ENCODE measurements around the gene DUSP2.
A peak's percentile ranks its signal among the peaks of the same experiment; 100 is the strongest.
"Not testable (repeated sequence)": the region's sequence is repeated elsewhere in the genome, so short reads cannot be mapped to it uniquely, and the experiment has no call there.

Gene DUSP2

DNA sequence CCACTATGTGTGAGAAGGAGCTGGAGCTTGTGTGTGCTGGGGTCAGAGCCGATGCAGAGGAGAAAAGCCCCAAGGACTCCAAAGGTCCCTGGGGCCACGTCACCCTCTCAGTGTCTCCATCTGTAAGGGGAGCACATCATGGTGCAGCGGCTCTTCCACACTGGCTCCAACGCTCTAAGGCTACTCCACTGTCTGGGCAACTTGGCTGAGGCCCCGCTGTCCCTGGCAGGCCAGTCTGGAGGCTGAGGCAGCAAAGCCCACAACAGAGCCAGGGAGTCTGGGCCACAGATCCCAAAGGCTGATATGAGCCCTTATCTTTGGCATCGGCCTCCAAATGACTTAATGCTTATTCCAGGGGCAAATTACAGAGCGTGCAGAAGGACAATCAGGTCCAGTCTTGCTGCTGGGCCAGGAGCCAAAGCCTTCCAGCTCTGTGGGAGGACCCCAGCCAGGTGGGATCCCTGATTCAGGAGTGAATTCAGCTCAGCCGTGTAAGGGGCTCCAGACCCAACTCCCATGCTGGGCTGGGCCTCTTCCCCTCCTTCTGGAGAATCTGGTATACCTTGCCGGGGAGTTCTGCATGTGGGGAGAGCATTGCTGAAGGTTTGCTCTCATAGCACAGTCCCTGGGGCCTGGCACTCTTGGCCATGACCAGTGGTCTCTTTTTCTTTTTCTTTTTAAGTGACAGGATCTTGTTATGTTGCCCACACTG, 1.8 kb upstream of the DUSP2 start:
- H3K27me3 Mint-ChIP-seq (ENCODE audit: low read depth): no peaks in the 10 kb centered on the region
- H3K36me3 Mint-ChIP-seq (ENCODE audit: low read depth): peaks cover 17% of the 10 kb centered on the region
- no peaks in the 10 kb centered on the region for H3K9me3 Mint-ChIP-seq
- peak; percentile 60 for DNase-seq (ENCODE audit: low spot score)
- H3K27ac Mint-ChIP-seq: peak overlapping the region; percentile 95
- H3K4me3 Mint-ChIP-seq: peak overlapping the region; percentile 76
- H3K4me1 Mint-ChIP-seq (ENCODE audit: low read depth): peaks cover 65% of the 10 kb centered on the region

DNA sequence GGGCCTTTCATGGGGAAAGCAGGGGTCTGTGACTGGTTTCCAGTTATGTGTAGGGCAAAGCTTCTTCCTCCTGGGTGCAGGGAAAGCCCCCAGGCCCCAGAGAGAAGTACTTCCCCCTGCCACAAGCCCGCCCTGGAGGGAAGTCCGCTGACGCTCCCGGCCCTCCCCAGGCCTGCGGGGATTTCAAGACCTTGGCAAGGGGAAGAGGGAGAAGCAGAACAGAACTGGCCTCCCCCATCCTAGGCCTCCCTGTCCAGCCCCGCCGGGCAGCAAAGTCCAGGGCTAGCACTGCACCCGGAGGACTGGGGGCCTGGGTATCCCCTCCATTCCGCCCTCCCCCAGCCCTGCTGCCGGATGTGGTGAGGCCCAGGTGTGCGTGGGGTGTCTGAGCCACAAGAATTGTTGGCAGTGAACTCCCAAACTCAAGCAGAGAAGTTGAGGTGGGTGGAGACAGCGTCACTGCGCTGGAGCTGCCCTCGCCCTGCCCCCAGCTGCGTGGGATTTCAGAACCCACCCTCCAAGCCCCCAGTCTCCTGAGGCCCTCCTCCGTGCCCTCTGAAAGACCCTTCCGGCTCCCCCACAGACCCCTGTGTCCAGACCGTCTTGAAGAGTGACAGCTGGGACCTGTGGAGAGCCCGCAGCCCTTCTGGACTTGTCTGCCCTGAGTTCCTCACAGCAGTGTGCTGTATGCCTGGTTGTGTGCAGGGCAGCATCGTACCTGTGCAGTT, 1.1 kb upstream of the DUSP2 start:
- peak; percentile 92 for DNase-seq (ENCODE audit: low spot score)
- Mint-ChIP-seq H3K27ac (peak overlapping the region; percentile 95), H3K36me3 (ENCODE audit: low read depth) (peaks cover 21% of the 10 kb centered on the region), H3K9me3 (no peaks in the 10 kb centered on the region), H3K4me1 (ENCODE audit: low read depth) (peaks cover 62% of the 10 kb centered on the region), H3K27me3 (ENCODE audit: low read depth) (no peaks in the 10 kb centered on the region), H3K4me3 (peak overlapping the region; percentile 76)

DNA sequence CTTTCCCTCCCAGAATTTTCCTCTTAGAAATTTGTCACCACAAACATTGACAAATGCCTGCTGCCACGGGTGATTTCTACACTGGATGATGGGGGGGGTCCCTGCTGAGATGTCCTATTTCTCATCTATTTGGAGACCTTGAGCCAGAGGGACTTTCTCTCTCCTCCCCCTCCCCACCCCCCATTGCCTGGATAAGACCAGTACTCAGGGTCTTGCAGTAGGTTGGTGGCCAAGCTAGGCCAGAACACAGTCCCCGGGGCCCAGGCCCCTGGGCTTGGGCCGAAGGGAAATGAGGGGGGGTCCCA, 560 bp upstream of the DUSP2 start:
- Mint-ChIP-seq H3K27ac (peak overlapping the region; percentile 95), H3K27me3 (ENCODE audit: low read depth) (no peaks in the 10 kb centered on the region), H3K4me1 (ENCODE audit: low read depth) (peaks cover 60% of the 10 kb centered on the region), H3K9me3 (no peaks in the 10 kb centered on the region), H3K4me3 (peak overlapping the region; percentile 76), H3K36me3 (ENCODE audit: low read depth) (peaks cover 21% of the 10 kb centered on the region)
- no peak for DNase-seq (ENCODE audit: low spot score)

DNA sequence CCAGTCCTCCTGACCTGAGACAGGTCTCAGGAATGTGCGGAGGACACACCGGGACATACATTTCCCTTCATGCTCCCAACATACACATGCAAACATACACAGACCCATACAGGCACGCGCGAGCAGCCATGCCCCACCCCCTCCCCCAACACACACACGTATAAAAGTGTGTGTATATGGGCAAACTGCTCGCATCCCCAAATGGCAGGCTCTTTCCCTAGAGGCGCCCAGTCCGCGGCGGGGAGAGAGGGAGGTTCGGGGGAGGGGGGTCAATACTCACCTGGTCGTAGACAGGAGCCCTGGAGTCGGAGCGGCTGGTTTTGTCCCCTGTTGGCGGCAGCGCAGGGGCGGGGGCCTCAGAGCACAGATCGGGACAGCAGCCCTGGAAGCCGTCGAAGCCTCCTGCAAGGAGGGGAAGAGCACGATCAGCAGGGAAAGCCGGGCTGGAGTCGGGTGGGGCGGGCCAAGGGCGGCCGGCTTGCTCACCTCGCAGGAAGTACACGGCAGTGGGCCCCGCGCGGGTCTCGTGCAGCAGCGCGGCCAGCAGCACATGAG, 682 bp downstream of the DUSP2 start:
- Mint-ChIP-seq H3K27me3 (ENCODE audit: low read depth) (no peaks in the 10 kb centered on the region), H3K27ac (peak overlapping the region; percentile 92), H3K4me1 (ENCODE audit: low read depth) (peaks cover 57% of the 10 kb centered on the region), H3K36me3 (ENCODE audit: low read depth) (peaks cover 21% of the 10 kb centered on the region), H3K9me3 (no peaks in the 10 kb centered on the region), H3K4me3 (peak overlapping the region; percentile 93)
- DNase-seq (ENCODE audit: low spot score): no peak

DNA sequence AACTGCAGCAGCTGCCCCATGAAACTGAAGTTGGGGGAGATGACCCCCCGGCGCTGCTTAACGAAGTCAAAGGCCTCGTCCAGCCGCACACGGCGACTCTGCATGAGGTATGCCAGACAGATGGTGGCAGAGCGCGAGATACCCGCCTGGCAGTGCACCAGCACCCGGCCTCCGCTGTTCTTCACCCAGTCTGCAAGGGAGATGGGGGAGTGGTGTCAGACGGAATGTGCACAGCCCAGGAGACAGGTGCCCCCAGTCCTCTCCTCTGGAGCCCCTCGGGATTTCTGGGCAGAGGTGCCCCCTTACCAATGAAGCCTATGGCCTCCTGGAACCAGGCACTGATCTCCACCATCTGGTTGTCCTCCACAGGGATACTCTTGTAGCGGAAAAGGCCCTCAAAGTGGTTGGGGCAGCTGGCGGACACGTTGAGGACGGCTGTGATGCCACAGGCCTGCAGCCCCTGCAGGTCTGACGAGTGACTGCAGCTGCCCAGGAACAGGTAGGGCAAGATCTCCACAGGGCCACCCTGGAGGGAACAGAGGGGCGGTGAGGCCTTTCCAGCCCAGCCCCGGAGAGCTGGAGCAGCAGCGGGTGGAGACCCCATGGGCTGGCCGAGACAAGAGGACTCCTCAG, 1.3 kb downstream of the DUSP2 start:
- peaks cover 21% of the 10 kb centered on the region for H3K36me3 Mint-ChIP-seq (ENCODE audit: low read depth)
- peak; percentile 45 for DNase-seq (ENCODE audit: low spot score)

DNA sequence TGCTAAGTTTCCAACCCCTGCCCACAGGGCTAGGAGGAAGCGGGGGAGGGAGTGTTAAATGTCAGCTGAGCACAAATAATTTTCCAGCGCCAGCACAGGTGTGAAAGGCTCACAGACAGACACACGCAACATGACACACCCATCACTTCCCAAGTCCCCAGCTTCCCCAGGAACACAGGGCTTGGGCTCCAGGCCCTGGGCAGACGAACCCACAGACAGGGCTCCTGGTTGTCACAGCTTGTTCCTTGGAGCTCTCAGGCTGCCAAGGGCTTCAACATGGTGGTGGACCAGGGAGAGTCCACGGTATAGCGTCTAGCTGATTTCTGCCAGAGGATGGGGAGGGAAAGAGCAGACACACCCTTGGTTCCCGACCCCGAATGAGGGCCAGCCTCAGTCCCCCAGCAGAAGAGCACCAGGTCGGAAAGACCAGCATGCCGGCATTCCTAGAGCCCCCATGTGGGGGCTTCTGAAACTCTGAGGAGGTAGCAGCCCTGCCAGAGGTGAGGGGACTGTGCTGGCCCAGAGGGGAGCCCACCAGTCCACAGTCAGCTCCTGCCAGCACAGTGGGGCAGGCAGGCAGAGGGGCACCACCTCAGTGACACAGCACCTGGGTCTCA, 1.9 kb downstream of the DUSP2 start:
- Mint-ChIP-seq H3K9me3 (no peaks in the 10 kb centered on the region), H3K4me3 (peak overlapping the region; percentile 93), H3K36me3 (ENCODE audit: low read depth) (peaks cover 21% of the 10 kb centered on the region), H3K4me1 (ENCODE audit: low read depth) (peaks cover 48% of the 10 kb centered on the region), H3K27ac (peak overlapping the region; percentile 92), H3K27me3 (ENCODE audit: low read depth) (no peaks in the 10 kb centered on the region)
- no peak for DNase-seq (ENCODE audit: low spot score)

More for the DNA sequence above, 1.3 kb downstream of the DUSP2 start:
- H3K4me3 Mint-ChIP-seq: peak overlapping the region; percentile 93
- peak overlapping the region; percentile 92 for H3K27ac Mint-ChIP-seq
- no peaks in the 10 kb centered on the region for H3K9me3 Mint-ChIP-seq
- H3K27me3 Mint-ChIP-seq (ENCODE audit: low read depth): no peaks in the 10 kb centered on the region
- peaks cover 54% of the 10 kb centered on the region for H3K4me1 Mint-ChIP-seq (ENCODE audit: low read depth)

DNA sequence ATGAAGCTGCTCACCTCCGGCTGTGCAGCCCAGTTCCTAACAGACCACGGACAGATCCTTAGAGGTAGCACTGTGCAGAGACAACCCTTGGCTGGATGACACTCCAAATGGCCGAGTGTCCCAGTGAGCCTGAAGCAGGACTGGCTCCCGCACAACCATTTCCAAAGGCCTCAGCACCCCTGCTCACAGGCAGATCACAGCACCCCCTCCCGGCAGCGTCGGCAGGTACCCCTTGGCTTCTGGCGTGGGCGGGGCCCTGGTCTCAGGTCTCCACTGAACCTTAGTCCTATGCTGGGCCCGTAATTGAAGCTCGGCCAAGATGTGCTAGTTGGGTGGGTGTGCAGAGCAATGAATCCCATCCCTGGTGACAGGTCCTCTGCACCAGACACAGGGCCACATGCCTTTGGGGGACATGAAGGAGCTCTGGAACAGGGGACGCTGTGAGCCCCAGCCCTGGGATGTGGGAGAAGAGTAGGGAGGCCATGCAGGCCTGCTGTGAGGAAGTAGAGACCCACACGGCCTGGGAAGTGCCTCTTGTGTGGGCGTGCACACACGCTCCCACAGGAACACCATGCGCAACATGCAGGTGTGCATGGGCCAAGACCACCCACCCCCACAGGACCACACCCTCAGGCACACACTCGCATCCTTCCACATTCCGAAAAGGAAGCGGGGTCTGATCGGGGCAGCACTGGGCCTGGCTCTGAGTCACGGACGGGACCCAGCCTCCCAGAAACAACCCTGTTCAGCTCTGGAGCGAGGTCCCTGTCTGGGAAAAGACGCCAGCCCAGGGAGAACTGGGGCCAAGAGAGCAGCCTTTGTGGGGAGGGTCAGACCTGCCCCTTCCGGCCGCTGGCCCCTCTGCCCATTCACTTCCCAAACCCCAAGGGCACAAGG, 2.8 kb downstream of the DUSP2 start:
- H3K27me3 Mint-ChIP-seq (ENCODE audit: low read depth): no peaks in the 10 kb centered on the region
- H3K27ac Mint-ChIP-seq: peak overlapping the region; percentile 47
- H3K9me3 Mint-ChIP-seq: no peaks in the 10 kb centered on the region
- H3K36me3 Mint-ChIP-seq (ENCODE audit: low read depth): peaks cover 21% of the 10 kb centered on the region
- peak; percentile 63 for DNase-seq (ENCODE audit: low spot score)
- peaks cover 39% of the 10 kb centered on the region for H3K4me1 Mint-ChIP-seq (ENCODE audit: low read depth)
- peak overlapping the region; percentile 49 for H3K4me3 Mint-ChIP-seq

DNA sequence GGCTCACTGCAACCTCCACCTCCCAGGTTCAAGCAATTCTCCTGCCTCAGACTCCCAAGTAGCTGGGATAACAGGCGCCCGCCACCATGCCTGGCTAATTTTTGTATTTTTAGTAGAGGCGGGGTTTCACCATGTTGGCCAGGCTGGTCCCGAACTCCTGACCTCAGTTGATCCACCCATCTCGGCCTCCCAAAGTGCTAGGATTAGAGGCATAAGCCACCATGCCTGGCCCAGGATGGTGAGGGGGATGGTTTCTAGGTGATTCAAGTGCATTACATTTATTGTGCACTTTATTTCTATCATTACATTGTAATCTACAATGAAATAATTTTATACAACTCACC, 3.6 kb downstream of the DUSP2 start:
- H3K4me3 Mint-ChIP-seq; DNase-seq (ENCODE audit: low spot score); H3K27me3 Mint-ChIP-seq (ENCODE audit: low read depth); H3K9me3 Mint-ChIP-seq; H3K27ac Mint-ChIP-seq: not testable (repeated sequence)
- H3K4me1 Mint-ChIP-seq (ENCODE audit: low read depth): peaks cover 31% of the 10 kb centered on the region
- H3K36me3 Mint-ChIP-seq (ENCODE audit: low read depth): peaks cover 21% of the 10 kb centered on the region

DNA sequence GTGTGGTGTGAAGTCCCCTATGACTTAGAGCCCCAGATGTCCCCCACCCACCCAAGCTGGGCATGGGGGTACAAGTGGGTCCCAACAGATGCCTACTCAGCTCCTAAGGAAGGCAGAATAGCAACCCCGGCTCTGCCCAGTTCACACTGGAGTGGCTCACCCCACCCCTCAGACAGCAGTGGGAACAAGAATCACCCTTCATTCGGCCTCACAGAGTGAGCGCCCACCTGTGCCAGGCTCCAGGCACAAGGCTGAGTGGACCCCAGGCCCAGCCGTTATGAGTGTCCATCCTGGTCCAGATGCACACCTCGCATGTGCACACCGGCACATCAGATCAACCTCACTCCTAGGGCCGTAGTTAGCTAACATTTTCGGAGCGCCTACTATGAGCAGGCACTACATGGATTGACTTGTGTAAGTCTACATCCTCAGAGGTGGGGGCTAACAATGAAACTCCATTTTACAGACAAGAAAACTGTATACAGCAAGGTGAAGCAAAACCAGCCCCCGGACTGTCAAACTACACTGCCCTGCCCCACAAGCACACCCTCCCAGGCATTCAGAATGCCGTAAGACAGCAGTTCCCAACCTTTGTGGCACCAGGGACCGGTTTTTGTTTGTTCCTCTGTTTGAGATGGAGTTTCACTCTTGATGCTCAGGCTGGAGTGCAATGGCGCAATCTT, 4.2 kb downstream of the DUSP2 start:
- Mint-ChIP-seq H3K36me3 (ENCODE audit: low read depth) (peaks cover 21% of the 10 kb centered on the region), H3K27ac (no peak overlapping the region), H3K9me3 (no peaks in the 10 kb centered on the region), H3K4me3 (no peak overlapping the region), H3K27me3 (ENCODE audit: low read depth) (no peaks in the 10 kb centered on the region), H3K4me1 (ENCODE audit: low read depth) (peaks cover 26% of the 10 kb centered on the region)
- DNase-seq (ENCODE audit: low spot score): no peak

DNA sequence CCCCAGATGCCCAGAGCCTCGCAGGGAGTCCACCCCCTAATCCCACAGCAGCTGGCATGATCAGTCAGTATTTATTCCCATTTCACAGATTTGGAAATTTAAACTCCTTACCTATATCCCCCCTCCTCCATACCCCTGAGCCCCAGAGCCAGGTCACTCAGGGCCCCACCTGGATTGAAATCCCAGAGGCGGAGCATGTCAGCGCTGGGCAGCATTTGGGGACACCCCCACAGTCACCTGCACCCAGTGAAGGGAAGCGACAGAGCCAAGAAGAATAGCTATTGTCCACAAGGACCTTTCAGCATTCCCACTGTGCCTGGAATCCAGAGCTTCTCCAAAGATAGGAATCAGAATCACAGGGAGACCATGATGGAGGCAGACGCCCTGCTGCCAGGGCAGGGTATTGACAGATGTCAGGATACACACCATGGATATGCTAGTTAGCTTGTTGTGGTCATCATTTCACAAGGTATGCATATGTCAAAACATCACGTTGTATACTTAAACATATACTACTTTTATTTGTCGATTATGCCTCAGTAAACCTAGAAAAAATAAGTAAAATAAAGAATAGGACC, 6.0 kb downstream of the DUSP2 start:
- Mint-ChIP-seq H3K27ac (no peak overlapping the region), H3K4me1 (ENCODE audit: low read depth) (peaks cover 17% of the 10 kb centered on the region), H3K4me3 (no peak overlapping the region), H3K36me3 (ENCODE audit: low read depth) (peaks cover 19% of the 10 kb centered on the region), H3K9me3 (no peaks in the 10 kb centered on the region), H3K27me3 (ENCODE audit: low read depth) (no peaks in the 10 kb centered on the region)
- no peak for DNase-seq (ENCODE audit: low spot score)

DNA sequence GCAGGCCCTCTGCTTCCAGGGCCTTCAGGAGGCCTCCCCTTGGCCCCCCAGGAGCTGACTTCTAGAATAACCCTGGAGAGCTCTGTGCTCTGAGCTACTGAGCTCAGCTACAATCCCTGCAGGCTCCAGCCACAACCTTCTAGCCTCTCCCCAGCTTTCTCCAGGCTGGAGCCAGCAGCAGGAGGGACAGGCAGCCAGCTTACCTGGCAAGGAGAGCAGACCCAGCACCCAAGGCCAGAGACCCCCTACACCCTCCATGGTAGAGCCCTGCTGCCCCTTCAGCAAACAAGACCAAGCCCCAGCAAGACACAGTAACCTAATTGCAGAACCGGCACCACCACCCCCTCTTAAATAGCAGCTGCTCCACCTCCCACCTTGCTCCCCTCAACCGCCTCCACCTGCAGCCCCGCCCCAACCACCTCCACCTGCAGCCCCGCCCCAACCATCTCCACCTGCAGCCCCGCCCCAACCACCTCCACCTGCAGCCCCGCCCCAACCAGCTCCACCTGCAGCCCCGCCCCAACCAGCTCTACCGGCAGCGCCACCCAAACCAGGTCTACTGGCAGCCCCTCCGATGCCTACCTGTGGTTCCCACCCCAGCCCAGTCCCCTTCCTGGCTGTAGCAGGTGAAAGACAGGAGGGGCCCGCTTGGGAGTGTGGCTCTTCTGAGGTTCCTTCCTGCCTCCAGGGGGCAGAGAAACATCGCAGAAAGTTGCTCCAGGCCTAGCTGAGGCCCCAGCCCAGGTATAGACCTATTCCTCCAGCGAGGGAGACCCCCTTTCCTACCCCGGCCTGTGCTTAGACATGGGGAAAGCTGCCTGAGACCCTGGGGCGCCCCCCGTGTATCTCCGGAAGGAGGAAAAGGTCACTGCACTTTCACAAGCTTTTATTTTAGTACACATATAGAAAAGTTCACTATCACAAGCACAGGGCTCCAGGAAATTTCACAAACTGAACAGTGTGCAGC, 6.8 kb downstream of the DUSP2 start, which contains the start of gene ASTL:
Gene ASTL, minus strand, starts transcription at position 324 of the 967 bp plus-strand sequence. Its CDS starts 66 bp downstream, at position 258.
- peaks cover 12% of the 10 kb centered on the region for H3K36me3 Mint-ChIP-seq (ENCODE audit: low read depth)
- H3K4me1 Mint-ChIP-seq (ENCODE audit: low read depth): peaks cover 12% of the 10 kb centered on the region
- H3K9me3 Mint-ChIP-seq: no peaks in the 10 kb centered on the region
- H3K27me3 Mint-ChIP-seq (ENCODE audit: low read depth): no peaks in the 10 kb centered on the region
- H3K27ac Mint-ChIP-seq: no peak within 1 kb of the TSS
- H3K4me3 Mint-ChIP-seq: no peak within 1 kb of the TSS
- peak; percentile 35 for DNase-seq (ENCODE audit: low spot score)

All from T-helper 2 cell treated with Interferon-gamma antibody and Interleukin-4, amounts not matched to agents 5 μg/mL and 100 μg/mL, for 36 hours (primary cell).